Measurements from ENCODE around the gene RASIP1. TPM values are rescaled to one million over a fixed set of nuclear protein-coding genes. Genes with fewer than 3 reads are reported as not detected.
A peak's percentile ranks its signal among the peaks of the same experiment; 100 is the strongest.

RASIP1 gene
- total and polyA plus RNA-seq, 11 donors: 10.0 to 28.1 (median 15.3) TPM

DNA sequence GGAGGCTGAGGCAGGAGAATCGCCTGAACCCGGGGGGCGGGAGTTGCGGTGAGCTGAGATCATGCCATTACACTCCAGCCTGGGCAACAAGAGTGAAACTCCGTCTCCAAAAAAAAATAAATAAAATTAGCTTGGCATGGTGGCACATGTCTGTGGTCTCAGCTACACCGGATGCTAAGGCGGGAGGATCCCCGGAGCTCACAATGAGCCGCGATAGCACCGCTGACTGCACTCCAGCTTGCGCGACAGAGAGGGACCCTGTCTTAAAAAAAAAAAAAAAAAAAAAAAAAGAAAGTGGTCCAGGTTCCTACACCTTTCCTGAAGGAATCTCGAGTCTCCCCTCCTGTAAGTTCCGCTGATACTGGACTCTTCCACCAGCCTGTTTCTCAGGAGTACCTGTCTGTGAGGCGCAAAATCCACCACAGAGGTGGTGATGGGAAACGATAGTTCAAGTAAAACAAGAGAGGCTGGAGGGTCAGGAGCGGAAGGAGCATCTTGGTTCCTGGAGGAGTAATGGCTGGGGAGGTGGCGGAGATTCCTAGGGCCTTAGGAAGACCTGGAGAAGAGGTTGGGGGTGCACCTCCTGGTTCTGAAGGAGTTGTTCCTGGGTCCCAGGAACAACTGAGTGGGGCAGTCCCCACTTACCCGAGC lies 11.6 kb upstream of the RASIP1 start:
- Histone ChIP-seq H3K9me3 (no peaks in the 10 kb centered on the region), H3K27ac (peak overlapping the region; percentile 35 to 93 (median 84)), H3K4me3 (peak overlapping the region; percentile 22 to 70 (median 60)), H3K36me3 (peaks cover 0 to 5% (median 0%) of the 10 kb centered on the region in 9 donors), H3K27me3 (peaks cover 0 to 28% (median 6%) of the 10 kb centered on the region in 9 donors), H3K4me1 (peaks cover 0 to 29% (median 21%) of the 10 kb centered on the region in 12 donors)
- 21 to 29% (median 25%) methylated on average over 20 of the region's 20 CpGs for WGBS, 4 donors
- DNase-seq (no peak), ATAC-seq (peak in 1 of 4 donors; percentile 33)
- TF ChIP-seq, protein P1, sequence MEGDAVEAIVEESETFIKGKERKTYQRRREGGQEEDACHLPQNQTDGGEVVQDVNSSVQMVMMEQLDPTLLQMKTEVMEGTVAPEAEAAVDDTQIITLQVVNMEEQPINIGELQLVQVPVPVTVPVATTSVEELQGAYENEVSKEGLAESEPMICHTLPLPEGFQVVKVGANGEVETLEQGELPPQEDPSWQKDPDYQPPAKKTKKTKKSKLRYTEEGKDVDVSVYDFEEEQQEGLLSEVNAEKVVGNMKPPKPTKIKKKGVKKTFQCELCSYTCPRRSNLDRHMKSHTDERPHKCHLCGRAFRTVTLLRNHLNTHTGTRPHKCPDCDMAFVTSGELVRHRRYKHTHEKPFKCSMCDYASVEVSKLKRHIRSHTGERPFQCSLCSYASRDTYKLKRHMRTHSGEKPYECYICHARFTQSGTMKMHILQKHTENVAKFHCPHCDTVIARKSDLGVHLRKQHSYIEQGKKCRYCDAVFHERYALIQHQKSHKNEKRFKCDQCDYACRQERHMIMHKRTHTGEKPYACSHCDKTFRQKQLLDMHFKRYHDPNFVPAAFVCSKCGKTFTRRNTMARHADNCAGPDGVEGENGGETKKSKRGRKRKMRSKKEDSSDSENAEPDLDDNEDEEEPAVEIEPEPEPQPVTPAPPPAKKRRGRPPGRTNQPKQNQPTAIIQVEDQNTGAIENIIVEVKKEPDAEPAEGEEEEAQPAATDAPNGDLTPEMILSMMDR (IDR thresholded peaks at IDR 0.05): no peak
- no peak for TF ChIP-seq POLR2A (IDR thresholded peaks at IDR 0.05)
- intact Hi-C loops (cut with DNase I): no loop called here

DNA sequence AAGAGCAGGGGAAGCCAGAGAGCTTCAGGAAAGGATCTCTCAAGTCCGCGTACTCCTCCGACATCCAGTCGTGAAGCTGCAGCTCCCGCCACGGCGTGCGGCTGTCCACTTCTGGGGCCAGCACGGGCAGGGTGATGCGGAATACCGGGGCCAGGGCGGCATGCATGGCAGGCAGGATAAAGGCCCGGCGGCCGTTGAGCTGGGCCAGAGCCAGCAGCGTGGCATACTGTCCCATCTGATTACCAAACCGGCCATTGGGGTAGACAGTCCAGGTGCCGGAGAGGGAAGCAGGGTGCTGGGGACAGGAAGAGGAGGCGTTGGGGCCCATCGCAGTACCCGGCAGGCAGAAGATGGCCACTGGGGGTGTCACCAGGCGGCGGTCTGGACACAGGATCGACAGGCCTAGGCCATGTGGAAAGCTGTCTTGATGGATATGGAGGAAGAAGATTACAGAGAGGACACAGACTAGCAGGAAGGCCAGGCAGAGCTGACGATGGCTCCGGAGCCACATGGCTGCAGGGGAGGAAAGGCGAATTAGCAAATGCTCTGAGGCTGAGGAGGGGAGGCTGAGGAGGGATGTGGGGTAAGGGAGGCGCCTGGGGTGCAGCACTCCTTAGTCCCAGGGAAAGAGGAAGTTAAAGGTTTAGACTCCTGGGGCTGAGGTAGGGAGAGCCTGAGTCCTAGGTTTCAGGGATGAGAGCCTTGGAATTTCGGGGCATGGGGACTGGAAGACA lies 10.5 kb upstream of the RASIP1 start:
- no peak for DNase-seq
- WGBS, 4 donors: 73 to 86% (median 81%) methylated on average over 29 of the region's 29 CpGs

DNA sequence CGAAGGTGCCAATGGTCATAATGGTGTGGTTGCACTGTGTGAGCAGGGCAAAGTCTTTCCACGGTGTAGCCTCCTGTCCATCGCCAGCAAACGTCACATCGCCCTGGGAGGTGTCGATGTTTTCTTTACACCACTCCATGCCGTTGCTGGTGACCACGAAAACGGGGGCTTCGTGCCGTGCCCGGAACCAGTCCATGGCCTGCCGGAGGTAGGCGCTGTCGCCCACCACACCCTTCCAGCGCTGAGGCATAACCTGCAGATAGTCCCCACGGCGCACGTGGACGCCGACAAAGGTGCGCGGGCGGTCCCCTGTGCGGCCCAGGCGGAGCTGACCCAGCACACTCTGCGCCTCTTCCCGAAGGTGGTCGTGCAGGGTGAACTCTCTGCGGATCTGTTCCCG lies 9.9 kb upstream of the RASIP1 start:
- H3K27ac ChIP-seq: no peak overlapping the region

More for the DNA sequence above, 10.5 kb upstream of the RASIP1 start:
- peaks cover 0 to 28% (median 6%) of the 10 kb centered on the region in 9 donors for H3K27me3 ChIP-seq
- no peak for ATAC-seq
- H3K9me3 ChIP-seq: no peaks in the 10 kb centered on the region
- H3K4me1 ChIP-seq: peaks cover 0 to 36% (median 23%) of the 10 kb centered on the region in 12 donors
- intact Hi-C loops (cut with DNase I): no loop called here
- peak overlapping the region in 10 of 12 donors; percentile 33 to 70 (median 61) for H3K4me3 ChIP-seq
- peak overlapping the region in 9 of 12 donors; percentile 52 to 93 (median 85) for H3K27ac ChIP-seq
- no peak for TF ChIP-seq POLR2A (IDR thresholded peaks at IDR 0.05)
- TF ChIP-seq, protein P1 (IDR thresholded peaks at IDR 0.05): no peak
- peaks cover 0 to 5% (median 0%) of the 10 kb centered on the region in 9 donors for H3K36me3 ChIP-seq

More for the DNA sequence above, 9.9 kb upstream of the RASIP1 start:
- TF ChIP-seq POLR2A (IDR thresholded peaks at IDR 0.05): no peak
- TF ChIP-seq, protein P1 (IDR thresholded peaks at IDR 0.05): no peak
- Histone ChIP-seq H3K4me3 (peak overlapping the region in 4 of 12 donors; percentile 60 to 70 (median 62)), H3K36me3 (peaks cover 0 to 5% (median 0%) of the 10 kb centered on the region in 9 donors), H3K27me3 (peaks cover 0 to 33% (median 6%) of the 10 kb centered on the region in 9 donors), H3K9me3 (no peaks in the 10 kb centered on the region), H3K4me1 (peaks cover 0 to 36% (median 23%) of the 10 kb centered on the region in 12 donors)
- intact Hi-C loops (cut with DNase I): no loop called here
- ATAC-seq: no peak
- DNase-seq: no peak
- WGBS, 4 donors: 91 to 98% (median 96%) methylated on average over 26 to 31 of the region's 31 CpGs

All from heart left ventricle (tissue), 16 donors.